ENCODE measurements around the gene UBE2U. TPM values are rescaled to one million over a fixed set of nuclear protein-coding genes. Genes with fewer than 3 reads are reported as not detected.

The UBE2U gene
- total and polyA plus RNA-seq, 2 of the 4 experiments (the other 2 are of a cell fraction) = not detected

- ChIA-PET POLR2A (ENCODE audit: unreplicated experiment) (no interaction called here), CTCF (interaction anchor here (0.9 to 2.5 kb wide), 2 partner anchors 24 to 26 kb away, joined by 3 to 7 read pairs; no protein-coding TSS in a partner anchor)
- H2BK120ac ChIP-seq (ENCODE audit: low read depth, low read length) = no peak overlapping the region
- no peak overlapping the region for H4K5ac ChIP-seq (ENCODE audit: low read depth, low read length)
- no CpG with 5 or more reads among the region's 1 CpG for WGBS, 2 experiments (ENCODE audit: extremely low coverage in 2 of 2, insufficient read length in 1 of 2)
- no peak overlapping the region for H2BK5ac ChIP-seq (ENCODE audit: low read depth, low read length, poor library complexity, severe bottlenecking)
- H3K4me1 ChIP-seq (ENCODE audit: control insufficient read depth, insufficient read depth, low read length) = peaks cover 2% of the 10 kb centered on the region
- H3K9ac ChIP-seq (ENCODE audit: low read depth, low read length) = no peak overlapping the region
- dilution Hi-C loops (cut with HindIII; ENCODE audit: low sequenced_read_pairs, unreplicated experiment) = no loop called here
- H3K4me2 ChIP-seq (ENCODE audit: low read depth, low read length) = no peak overlapping the region
- H2AK5ac ChIP-seq (ENCODE audit: low read depth, low read length) = no peak overlapping the region
- no peak overlapping the region for H2BK15ac ChIP-seq (ENCODE audit: low read depth, low read length)
- in situ Hi-C loops (cut with MboI; ENCODE audit: low sequenced_read_pairs) = loop anchor here (5.0 kb wide), 1 partner anchor 81 kb away; no protein-coding TSS in a partner anchor
- H3K79me1 ChIP-seq (ENCODE audit: low read depth in 1 of 2, low read length in 2 of 2) = no peaks in the 10 kb centered on the region
- no peak overlapping the region for H4K8ac ChIP-seq (ENCODE audit: low read depth in 2 of 2, low read length in 2 of 2)
- ATAC-seq (ENCODE audit: low read depth) = peak; percentile 92
- no TSS peak for BruUV-seq (replicated peaks)
- no peak overlapping the region for H3K4ac ChIP-seq (ENCODE audit: low read depth, low read length)
- no peak overlapping the region for H2AFZ ChIP-seq (replicated peaks; ENCODE audit: low read length, poor library complexity)
- peak; percentile 71 for DNase-seq
- H3K14ac ChIP-seq (replicated peaks; ENCODE audit: low read depth, low read length) = no peak overlapping the region
- H2AK9ac ChIP-seq (replicated peaks; ENCODE audit: low read depth, low read length, poor library complexity) = no peak overlapping the region
- no peak overlapping the region for H3K56ac ChIP-seq (ENCODE audit: extremely low read depth, insufficient read depth, low read length)
- no peak overlapping the region for H3K23ac ChIP-seq (ENCODE audit: low read depth, low read length)
- H3K4me3 ChIP-seq (ENCODE audit: insufficient read depth, low read depth, low read length) = no peak overlapping the region
- H3K27ac ChIP-seq (ENCODE audit: insufficient read depth, low read length) = no peak overlapping the region
- no peak overlapping the region for H3K18ac ChIP-seq (ENCODE audit: low read depth, low read length)
- no peaks in the 10 kb centered on the region; the same call in 1 of the 2 replicates for H3K9me1 ChIP-seq (ENCODE audit: insufficient read depth, low read length)
- H3K9me3 ChIP-seq (ENCODE audit: control insufficient read depth, insufficient read depth, low read length) = no peaks in the 10 kb centered on the region
- H4K20me1 ChIP-seq (ENCODE audit: insufficient read depth, low read length) = no peaks in the 10 kb centered on the region
- H3K36me3 ChIP-seq (ENCODE audit: control insufficient read depth, insufficient read depth, low read length) = peaks cover 2% of the 10 kb centered on the region; the same call in 1 of the 2 replicates
- peak; percentile 71 for TF ChIP-seq CEBPB (IDR thresholded peaks at IDR 0.05; ENCODE audit: low read depth, low read length)
- no peak for TF ChIP-seq RFX5 (IDR thresholded peaks at IDR 0.05; ENCODE audit: low read depth, low read length)
- no peak overlapping the region for H2BK20ac ChIP-seq (ENCODE audit: low read depth, low read length)
- no peaks in the 10 kb centered on the region for H3K27me3 ChIP-seq (ENCODE audit: control insufficient read depth, insufficient read depth, low read length)
- no peak overlapping the region for H4K91ac ChIP-seq (ENCODE audit: insufficient read depth, low read depth, low read length)
- intact Hi-C loops (cut with micrococcal nuclease) = loop anchor here (5.0 kb wide), 3 partner anchors 384 to 544 kb away; no protein-coding TSS in a partner anchor
Observed at GRCh38 chr1:64161357-64161941, 42.0 kb upstream of the UBE2U start.
